Astrocyte (in vitro differentiated cells and primary cell): ENCODE data around the gene MDN1. TPM values are rescaled to one million over a fixed set of nuclear protein-coding genes. Genes with fewer than 3 reads are reported as not detected.

Experiments
- DNase-seq: peaks from one replicate; pipeline ENCODE4 v3.0.0-alpha.2; 2010; ENCODE audit warnings: low read depth
- FAIRE-seq: peaks from 2 replicates; lab custom pipeline; 2011; peaks lifted over from hg19 to GRCh38; lab: Jason Lieb, UNC
- H2AFZ ChIP-seq: 2 replicates; pipeline ENCODE4 v1.6.0; 2012; ENCODE audit warnings: low read depth, low read length, inconsistent platforms
- H3K27ac ChIP-seq: 2 replicates; pipeline ENCODE4 v1.5.1; 2011; ENCODE audit warnings: low read depth, low read length, inconsistent platforms
- H3K27me3 ChIP-seq: 2 replicates; pipeline ENCODE4 v1.6.0; 2011; ENCODE audit warnings: low read length, inconsistent platforms; ENCODE audit not compliant: insufficient read depth
- H3K36me3 ChIP-seq: 2 replicates; pipeline ENCODE4 v1.5.1; 2011; ENCODE audit warnings: low read length, inconsistent platforms; ENCODE audit not compliant: insufficient read depth
- H3K4me1 ChIP-seq: 2 replicates; pipeline ENCODE4 v1.5.1; 2011; ENCODE audit warnings: low read length, inconsistent platforms; ENCODE audit not compliant: insufficient read depth
- H3K4me2 ChIP-seq: 2 replicates; pipeline ENCODE4 v1.6.0; 2012; ENCODE audit warnings: low read length, inconsistent platforms
- H3K4me3 ChIP-seq: 2 replicates; pipeline ENCODE4 v1.5.1; 2011; ENCODE audit warnings: low read depth, mild to moderate bottlenecking, low read length, inconsistent platforms; ENCODE audit not compliant: insufficient read depth
- H3K79me2 ChIP-seq: 2 replicates; pipeline ENCODE4 v1.6.0; 2012; ENCODE audit warnings: mild to moderate bottlenecking, low read length, inconsistent platforms; ENCODE audit not compliant: insufficient read depth
- H3K9ac ChIP-seq: 2 replicates; pipeline ENCODE4 v1.6.0; 2012; ENCODE audit warnings: mild to moderate bottlenecking, low read length, inconsistent platforms
- H3K9me3 ChIP-seq: 2 replicates; pipeline ENCODE4 v1.5.1; 2012; ENCODE audit warnings: low read depth, mild to moderate bottlenecking, low read length, inconsistent platforms; ENCODE audit not compliant: insufficient read depth
- H4K20me1 ChIP-seq: 2 replicates; pipeline ENCODE4 v1.6.0; 2012; ENCODE audit warnings: low read length, inconsistent platforms; ENCODE audit not compliant: insufficient read depth
- H3K27ac Mint-ChIP-seq: one replicate; pipeline ENCODE4 v1.8.0; 2021; ENCODE audit warnings: mild to moderate bottlenecking, mixed read lengths; ENCODE audit not compliant: unreplicated experiment
- H3K27me3 Mint-ChIP-seq: one replicate; pipeline ENCODE4 v1.8.0; 2021; ENCODE audit warnings: low read depth, mixed read lengths; ENCODE audit not compliant: unreplicated experiment
- H3K36me3 Mint-ChIP-seq: one replicate; pipeline ENCODE4 v1.8.0; 2021; ENCODE audit warnings: low read depth, mixed read lengths; ENCODE audit not compliant: unreplicated experiment
- H3K4me1 Mint-ChIP-seq: one replicate; pipeline ENCODE4 v1.8.0; 2021; ENCODE audit warnings: low read depth, mixed read lengths; ENCODE audit not compliant: unreplicated experiment
- H3K4me3 Mint-ChIP-seq: one replicate; pipeline ENCODE4 v1.8.0; 2021; ENCODE audit warnings: mild to moderate bottlenecking, moderate library complexity, mixed read lengths; ENCODE audit not compliant: unreplicated experiment
- H3K9me3 Mint-ChIP-seq: one replicate; pipeline ENCODE4 v1.8.0; 2021; ENCODE audit warnings: mild to moderate bottlenecking, mixed read lengths; ENCODE audit not compliant: unreplicated experiment
- CTCF ChIP-seq: IDR thresholded peaks from 2 replicates; pipeline ENCODE4 v1.5.1; 2011; ENCODE audit warnings: low read depth, mild to moderate bottlenecking, inconsistent platforms, low read length, moderate library complexity; ENCODE audit not compliant: insufficient read depth
- EZH2 ChIP-seq: IDR thresholded peaks from 2 replicates; pipeline ENCODE4 v1.6.1; 2012; ENCODE audit warnings: mild to moderate bottlenecking, low read length, inconsistent platforms; ENCODE audit not compliant: insufficient read depth
- total RNA-seq: library from RNA; stranded (reverse); gene quantifications from 2 replicates; pipeline ENCODE4 v1.2.1, GENCODE V29; 2021

Gene MDN1
- total RNA-seq, 1 donor from 2014 or later, result 35.7 TPM

- H3K9ac ChIP-seq, result no peak overlapping the region
- TF ChIP-seq EZH2 (no peak), CTCF (no peak)
- no peaks in the 10 kb centered on the region for H3K4me1 Mint-ChIP-seq
These were observed 189.1 kb downstream of the MDN1 start for GRCh38 chr6:89630488-89630887.

GRCh38 chr6:89623749-89624148 is 195.8 kb downstream of the MDN1 start:
- H3K27me3 Mint-ChIP-seq, result no peaks in the 10 kb centered on the region
- Histone ChIP-seq H2AFZ (no peak overlapping the region), H3K27me3 (no peaks in the 10 kb centered on the region), H3K9me3 (no peaks in the 10 kb centered on the region), H4K20me1 (no peaks in the 10 kb centered on the region), H3K4me3 (no peak overlapping the region), H3K79me2 (no peaks in the 10 kb centered on the region), H3K27ac (no peak overlapping the region), H3K4me1 (no peaks in the 10 kb centered on the region), H3K36me3 (no peaks in the 10 kb centered on the region), H3K4me2 (no peak overlapping the region), H3K9ac (no peak overlapping the region)
- peaks cover 11% of the 10 kb centered on the region for H3K36me3 Mint-ChIP-seq
- DNase-seq (no peak), FAIRE-seq (no peak)
- no peaks in the 10 kb centered on the region for H3K4me1 Mint-ChIP-seq
- H3K9me3 Mint-ChIP-seq, result no peaks in the 10 kb centered on the region
- no peak for TF ChIP-seq EZH2
- TF ChIP-seq CTCF, result no peak
- no peak overlapping the region for H3K27ac Mint-ChIP-seq
- no peak overlapping the region for H3K4me3 Mint-ChIP-seq

More at GRCh38 chr6:89630488-89630887, 189.1 kb downstream of the MDN1 start:
- H3K4me2 ChIP-seq, result no peak overlapping the region
- Mint-ChIP-seq H3K27ac (no peak overlapping the region), H3K4me3 (no peak overlapping the region), H3K36me3 (peaks cover 7% of the 10 kb centered on the region), H3K9me3 (no peaks in the 10 kb centered on the region), H3K27me3 (no peaks in the 10 kb centered on the region)
- no peaks in the 10 kb centered on the region for H3K27me3 ChIP-seq
- no peaks in the 10 kb centered on the region for H3K79me2 ChIP-seq
- no peaks in the 10 kb centered on the region for H3K4me1 ChIP-seq
- H4K20me1 ChIP-seq, result no peaks in the 10 kb centered on the region
- no peaks in the 10 kb centered on the region for H3K9me3 ChIP-seq
- H3K36me3 ChIP-seq, result no peaks in the 10 kb centered on the region
- no peak overlapping the region for H2AFZ ChIP-seq
- no peak overlapping the region for H3K4me3 ChIP-seq
- DNase-seq, result no peak
- no peak overlapping the region for H3K27ac ChIP-seq
- FAIRE-seq, result no peak

- Mint-ChIP-seq H3K4me3 (no peak overlapping the region), H3K27ac (no peak overlapping the region), H3K36me3 (peaks cover 11% of the 10 kb centered on the region), H3K27me3 (peaks cover 1% of the 10 kb centered on the region), H3K4me1 (no peaks in the 10 kb centered on the region), H3K9me3 (no peaks in the 10 kb centered on the region)
- Histone ChIP-seq H3K79me2 (no peaks in the 10 kb centered on the region), H4K20me1 (no peaks in the 10 kb centered on the region), H3K27ac (no peak overlapping the region), H3K36me3 (no peaks in the 10 kb centered on the region), H2AFZ (no peak overlapping the region), H3K27me3 (no peaks in the 10 kb centered on the region), H3K4me1 (no peaks in the 10 kb centered on the region), H3K9me3 (no peaks in the 10 kb centered on the region), H3K4me2 (no peak overlapping the region), H3K9ac (no peak overlapping the region), H3K4me3 (no peak overlapping the region)
- DNase-seq (no peak), FAIRE-seq (no peak)
- no peak for TF ChIP-seq CTCF
These were observed 200.0 kb downstream of the MDN1 start for GRCh38 chr6:89619567-89619966.
